SJCRH30 (cell line): ENCODE results near the gene SNX32. TPM values are rescaled to one million over a fixed set of nuclear protein-coding genes. Genes with fewer than 3 reads are reported as not detected.

Experiments used
- DNase-seq, 2 experiments: peaks; one replicate each; pipeline ENCODE4 v3.0.0-alpha.2; 2015 to 2020
- H3K27ac ChIP-seq: fragments of 250-450 bp; sonication (Bioruptor Pico); 2 replicates; pipeline ENCODE4 v1.5.1; 2020; ENCODE audit warnings: mild to moderate bottlenecking, moderate library complexity
- H3K27me3 ChIP-seq: fragments of 250-450 bp; sonication (Bioruptor Pico); 2 replicates; pipeline ENCODE4 v1.5.1; 2020; ENCODE audit warnings: mild to moderate bottlenecking, moderate library complexity
- H3K36me3 ChIP-seq: fragments of 250-450 bp; sonication (Bioruptor Pico); 2 replicates; pipeline ENCODE4 v1.5.1; 2020; ENCODE audit warnings: mild to moderate bottlenecking, moderate library complexity
- H3K4me1 ChIP-seq: fragments of 250-450 bp; sonication (Bioruptor Pico); 2 replicates; pipeline ENCODE4 v1.5.1; 2020; ENCODE audit warnings: mild to moderate bottlenecking, moderate library complexity
- H3K4me3 ChIP-seq: fragments of 250-450 bp; sonication (Bioruptor Pico); 2 replicates; pipeline ENCODE4 v1.5.1; 2020; ENCODE audit warnings: mild to moderate bottlenecking, moderate library complexity
- H3K9me3 ChIP-seq: fragments of 250-450 bp; sonication (Bioruptor Pico); replicated peaks from 2 replicates; pipeline ENCODE4 v1.5.1; 2020; ENCODE audit warnings: mild to moderate bottlenecking, moderate library complexity
- total RNA-seq: library from RNA; depleted of rRNA; stranded (reverse); fragments of >200 nt; shearing (Covaris generic); gene quantifications from 2 replicates; pipeline ENCODE4 v1.2.3, GENCODE V29; 2014; rRNA removed

The SNX32 gene
- 0.04 TPM in 1 of 2 replicates, not detected in the other for total RNA-seq

- no peak for DNase-seq
- Histone ChIP-seq H3K4me1 (no peaks in the 10 kb centered on the region), H3K27me3 (no peaks in the 10 kb centered on the region; the same call in 1 of the 2 replicates), H3K27ac (no peak within 1 kb of the TSS), H3K9me3 (no peaks in the 10 kb centered on the region; the same call in 1 of the 2 replicates), H3K4me3 (no peak within 1 kb of the TSS), H3K36me3 (no peaks in the 10 kb centered on the region)
These were observed at the start of gene SNX32 for GRCh38 chr11:65833297-65834030. SNX32 (plus strand) TSS chr11:65833963; CDS start chr11:65834066, 103 bp downstream.

GRCh38 chr11:65785319-65786007, 48.3 kb upstream of the SNX32 start:
- H3K4me3 ChIP-seq, result no peak overlapping the region
- DNase-seq, result no peak
- H3K27ac ChIP-seq, result no peak overlapping the region
- H3K9me3 ChIP-seq, result no peaks in the 10 kb centered on the region
- no peaks in the 10 kb centered on the region for H3K36me3 ChIP-seq
- peaks cover 8% of the 10 kb centered on the region for H3K27me3 ChIP-seq
- no peaks in the 10 kb centered on the region for H3K4me1 ChIP-seq

- Histone ChIP-seq H3K36me3 (no peaks in the 10 kb centered on the region), H3K9me3 (no peaks in the 10 kb centered on the region), H3K4me1 (no peaks in the 10 kb centered on the region), H3K27me3 (peaks cover 16% of the 10 kb centered on the region), H3K27ac (no peak overlapping the region), H3K4me3 (no peak overlapping the region)
- DNase-seq, result no peak
These were observed 47.6 kb upstream of the SNX32 start for GRCh38 chr11:65786008-65786785.

GRCh38 chr11:65786786-65787636, 46.8 kb upstream of the SNX32 start, which contains the start of gene OVOL1:
OVOL1 (plus strand) TSS chr11:65787063; CDS start chr11:65787374, 311 bp downstream.
- H3K9me3 ChIP-seq, result no peaks in the 10 kb centered on the region
- H3K4me3 ChIP-seq, result no peak within 1 kb of the TSS
- no peak for DNase-seq
- H3K27ac ChIP-seq, result no peak within 1 kb of the TSS
- H3K27me3 ChIP-seq, result peaks cover 22% of the 10 kb centered on the region
- no peaks in the 10 kb centered on the region for H3K36me3 ChIP-seq
- no peaks in the 10 kb centered on the region for H3K4me1 ChIP-seq

GRCh38 chr11:65787649-65788622, 45.8 kb upstream of the SNX32 start:
- no peak for DNase-seq
- Histone ChIP-seq H3K4me1 (no peaks in the 10 kb centered on the region), H3K27me3 (peaks cover 27% of the 10 kb centered on the region)

GRCh38 chr11:65788821-65789220, 44.9 kb upstream of the SNX32 start:
- peaks cover 32% of the 10 kb centered on the region for H3K27me3 ChIP-seq
- no peak for DNase-seq
- H3K27ac ChIP-seq, result no peak overlapping the region
- H3K4me1 ChIP-seq, result no peaks in the 10 kb centered on the region
- no peak overlapping the region for H3K4me3 ChIP-seq
- no peaks in the 10 kb centered on the region for H3K9me3 ChIP-seq
- no peaks in the 10 kb centered on the region for H3K36me3 ChIP-seq

More at GRCh38 chr11:65787649-65788622, 45.8 kb upstream of the SNX32 start:
- H3K36me3 ChIP-seq, result no peaks in the 10 kb centered on the region
- no peaks in the 10 kb centered on the region for H3K9me3 ChIP-seq
- H3K27ac ChIP-seq, result no peak overlapping the region
- H3K4me3 ChIP-seq, result no peak overlapping the region

GRCh38 chr11:65789230-65790103, 44.3 kb upstream of the SNX32 start:
- H3K36me3 ChIP-seq, result no peaks in the 10 kb centered on the region
- DNase-seq, result no peak
- no peaks in the 10 kb centered on the region for H3K4me1 ChIP-seq
- peaks cover 38% of the 10 kb centered on the region for H3K27me3 ChIP-seq
- H3K9me3 ChIP-seq, result no peaks in the 10 kb centered on the region
- no peak overlapping the region for H3K4me3 ChIP-seq
- H3K27ac ChIP-seq, result no peak overlapping the region

- DNase-seq, result no peak
These were observed 43.5 kb upstream of the SNX32 start for GRCh38 chr11:65790104-65790901.

GRCh38 chr11:65790902-65791650, 42.7 kb upstream of the SNX32 start:
- Histone ChIP-seq H3K4me1 (no peaks in the 10 kb centered on the region), H3K36me3 (no peaks in the 10 kb centered on the region), H3K27me3 (peaks cover 43% of the 10 kb centered on the region), H3K9me3 (no peaks in the 10 kb centered on the region), H3K4me3 (no peak overlapping the region), H3K27ac (no peak overlapping the region)
- DNase-seq, result no peak

More at GRCh38 chr11:65790104-65790901, 43.5 kb upstream of the SNX32 start:
- H3K4me3 ChIP-seq, result no peak overlapping the region
- H3K36me3 ChIP-seq, result no peaks in the 10 kb centered on the region
- H3K9me3 ChIP-seq, result no peaks in the 10 kb centered on the region
- no peaks in the 10 kb centered on the region for H3K4me1 ChIP-seq
- H3K27ac ChIP-seq, result no peak overlapping the region
- peaks cover 43% of the 10 kb centered on the region for H3K27me3 ChIP-seq

- Histone ChIP-seq H3K27ac (no peak overlapping the region), H3K27me3 (peaks cover 43% of the 10 kb centered on the region), H3K36me3 (no peaks in the 10 kb centered on the region), H3K4me1 (no peaks in the 10 kb centered on the region), H3K4me3 (no peak overlapping the region), H3K9me3 (no peaks in the 10 kb centered on the region)
- peak in 1 of 2 experiments; percentile 39 for DNase-seq
These were observed 42.0 kb upstream of the SNX32 start for GRCh38 chr11:65791719-65792213.

GRCh38 chr11:65792456-65792855, 41.3 kb upstream of the SNX32 start:
- Histone ChIP-seq H3K27ac (no peak overlapping the region), H3K27me3 (peaks cover 50% of the 10 kb centered on the region), H3K9me3 (no peaks in the 10 kb centered on the region), H3K4me3 (no peak overlapping the region), H3K4me1 (no peaks in the 10 kb centered on the region), H3K36me3 (no peaks in the 10 kb centered on the region)
- no peak for DNase-seq
